Measurements from ENCODE around the gene GPD2. TPM values are rescaled to one million over a fixed set of nuclear protein-coding genes. Genes with fewer than 3 reads are reported as not detected.

GPD2 gene
- total RNA-seq, 1 donor from 2014 or later = 17.2 TPM

DNA sequence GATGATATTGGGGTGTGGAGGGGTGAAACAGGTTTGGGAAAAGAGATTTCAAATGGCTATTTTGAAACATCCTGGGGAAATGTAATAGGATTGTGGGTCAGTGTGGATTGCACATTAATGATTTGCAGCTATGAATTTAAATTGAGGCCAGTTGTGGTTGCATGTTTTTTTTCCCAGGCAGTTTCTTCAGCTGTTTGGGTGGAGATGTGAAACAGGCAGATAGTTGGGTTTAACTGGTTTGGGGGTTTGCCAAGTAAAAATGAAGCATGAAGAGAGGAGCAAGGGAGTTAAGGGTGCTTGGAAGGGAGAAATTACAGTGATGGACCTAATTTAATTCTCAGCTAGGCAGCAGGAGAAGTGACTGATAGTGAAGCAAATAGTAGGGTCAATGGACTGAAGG, 16.8 kb downstream of the GPD2 start:
- Histone ChIP-seq H3K9me3 (ENCODE audit: control insufficient read depth in 3 of 3, low read length in 3 of 3) (no peaks in the 10 kb centered on the region), H3K4me3 (ENCODE audit: low read length in 3 of 3) (no peak overlapping the region), H3K36me3 (ENCODE audit: control insufficient read depth in 3 of 3, insufficient read depth in 3 of 3, low read length in 3 of 3) (no peaks in the 10 kb centered on the region)

GRCh38 chr2:156455361-156455975, 19.3 kb downstream of the GPD2 start:
- peaks cover 7 to 15% (median 14%) of the 10 kb centered on the region in 3 donors for H3K4me1 ChIP-seq (ENCODE audit: control insufficient read depth in 3 of 3, insufficient read depth in 3 of 3, low read length in 3 of 3)

More for the DNA sequence above, 16.8 kb downstream of the GPD2 start:
- Histone ChIP-seq H3K27ac (ENCODE audit: low read depth, low read length) (no peak overlapping the region), H3K4me1 (ENCODE audit: control insufficient read depth in 3 of 3, insufficient read depth in 3 of 3, low read length in 3 of 3) (peaks cover 5 to 19% (median 7%) of the 10 kb centered on the region in 3 donors), H3K27me3 (ENCODE audit: control insufficient read depth in 3 of 3, insufficient read depth in 3 of 3, low read length in 3 of 3) (no peaks in the 10 kb centered on the region), H3K9ac (ENCODE audit: low read depth in 1 of 3, low read length in 3 of 3) (no peak overlapping the region)

DNA sequence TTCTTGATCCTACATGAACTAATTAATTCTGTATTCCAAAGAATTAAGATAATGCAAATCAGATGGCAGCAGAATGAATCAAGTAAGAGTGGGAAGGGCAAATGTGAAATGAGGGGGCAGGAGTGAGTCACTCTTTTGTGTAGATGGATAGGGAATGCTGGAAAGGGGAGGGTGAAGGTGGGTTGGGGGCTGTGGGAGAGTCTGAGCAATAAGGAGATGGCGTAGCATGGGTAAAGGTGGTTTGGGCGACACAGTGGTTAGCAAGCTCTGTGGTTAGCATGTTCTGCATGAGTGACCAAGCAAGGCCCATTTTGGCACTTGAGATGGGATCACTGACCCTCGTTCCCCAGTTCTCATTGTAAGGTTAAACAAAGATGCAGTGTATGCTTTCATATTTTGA, 20.4 kb downstream of the GPD2 start:
- H3K9me3 ChIP-seq (ENCODE audit: control insufficient read depth in 3 of 3, low read length in 3 of 3) = no peaks in the 10 kb centered on the region
- H3K4me1 ChIP-seq (ENCODE audit: control insufficient read depth in 3 of 3, insufficient read depth in 3 of 3, low read length in 3 of 3) = peaks cover 7 to 15% (median 14%) of the 10 kb centered on the region in 3 donors
- H3K27me3 ChIP-seq (ENCODE audit: control insufficient read depth in 3 of 3, insufficient read depth in 3 of 3, low read length in 3 of 3) = no peaks in the 10 kb centered on the region
- H3K4me3 ChIP-seq (ENCODE audit: low read length in 3 of 3) = no peak overlapping the region
- no peaks in the 10 kb centered on the region for H3K36me3 ChIP-seq (ENCODE audit: control insufficient read depth in 3 of 3, insufficient read depth in 3 of 3, low read length in 3 of 3)
- H3K9ac ChIP-seq (ENCODE audit: low read depth in 1 of 3, low read length in 3 of 3) = no peak overlapping the region
- H3K27ac ChIP-seq (ENCODE audit: low read depth, low read length) = no peak overlapping the region

More at GRCh38 chr2:156455361-156455975, 19.3 kb downstream of the GPD2 start:
- no peaks in the 10 kb centered on the region for H3K27me3 ChIP-seq (ENCODE audit: control insufficient read depth in 3 of 3, insufficient read depth in 3 of 3, low read length in 3 of 3)
- no peaks in the 10 kb centered on the region for H3K9me3 ChIP-seq (ENCODE audit: control insufficient read depth in 3 of 3, low read length in 3 of 3)
- no peak overlapping the region for H3K9ac ChIP-seq (ENCODE audit: low read depth in 1 of 3, low read length in 3 of 3)
- no peaks in the 10 kb centered on the region for H3K36me3 ChIP-seq (ENCODE audit: control insufficient read depth in 3 of 3, insufficient read depth in 3 of 3, low read length in 3 of 3)
- no peak overlapping the region for H3K27ac ChIP-seq (ENCODE audit: low read depth, low read length)
- no peak overlapping the region for H3K4me3 ChIP-seq (ENCODE audit: low read length in 3 of 3)

GRCh38 chr2:156457523-156458517, 21.6 kb downstream of the GPD2 start:
- no peak overlapping the region for H3K4me3 ChIP-seq (ENCODE audit: low read length in 3 of 3)
- no peaks in the 10 kb centered on the region for H3K27me3 ChIP-seq (ENCODE audit: control insufficient read depth in 3 of 3, insufficient read depth in 3 of 3, low read length in 3 of 3)
- peaks cover 7 to 15% (median 14%) of the 10 kb centered on the region in 3 donors for H3K4me1 ChIP-seq (ENCODE audit: control insufficient read depth in 3 of 3, insufficient read depth in 3 of 3, low read length in 3 of 3)
- H3K9me3 ChIP-seq (ENCODE audit: control insufficient read depth in 3 of 3, low read length in 3 of 3) = no peaks in the 10 kb centered on the region
- no peak overlapping the region for H3K9ac ChIP-seq (ENCODE audit: low read depth in 1 of 3, low read length in 3 of 3)
- no peaks in the 10 kb centered on the region for H3K36me3 ChIP-seq (ENCODE audit: control insufficient read depth in 3 of 3, insufficient read depth in 3 of 3, low read length in 3 of 3)
- no peak overlapping the region for H3K27ac ChIP-seq (ENCODE audit: low read depth, low read length)

DNA sequence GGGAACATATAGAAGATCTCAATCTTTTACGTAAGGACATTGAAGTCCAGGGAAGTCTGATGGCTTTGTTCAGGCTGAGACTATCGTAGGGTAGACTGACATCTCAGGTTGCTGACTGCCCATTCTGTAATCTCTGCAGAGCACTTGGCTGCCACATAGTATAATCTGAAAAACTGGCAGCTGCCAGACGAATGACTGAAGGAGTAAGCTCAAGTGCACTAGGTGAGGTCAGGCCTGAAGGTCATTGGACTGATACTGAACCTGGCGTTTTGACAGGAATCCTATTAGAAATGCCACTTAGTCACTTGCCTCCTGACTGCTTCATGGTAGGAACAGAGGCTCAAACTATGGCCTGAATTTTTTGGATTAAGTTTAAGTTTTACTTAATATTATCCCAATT, 23.5 kb downstream of the GPD2 start:
- H3K4me1 ChIP-seq (ENCODE audit: control insufficient read depth in 3 of 3, insufficient read depth in 3 of 3, low read length in 3 of 3) = peaks cover 7 to 15% (median 14%) of the 10 kb centered on the region in 3 donors
- no peaks in the 10 kb centered on the region for H3K36me3 ChIP-seq (ENCODE audit: control insufficient read depth in 3 of 3, insufficient read depth in 3 of 3, low read length in 3 of 3)
- no peak overlapping the region for H3K9ac ChIP-seq (ENCODE audit: low read depth in 1 of 3, low read length in 3 of 3)
- H3K9me3 ChIP-seq (ENCODE audit: control insufficient read depth in 3 of 3, low read length in 3 of 3) = no peaks in the 10 kb centered on the region
- H3K27me3 ChIP-seq (ENCODE audit: control insufficient read depth in 3 of 3, insufficient read depth in 3 of 3, low read length in 3 of 3) = no peaks in the 10 kb centered on the region
- no peak overlapping the region for H3K27ac ChIP-seq (ENCODE audit: low read depth, low read length)
- H3K4me3 ChIP-seq (ENCODE audit: low read length in 3 of 3) = no peak overlapping the region

- Histone ChIP-seq H3K4me1 (ENCODE audit: control insufficient read depth in 3 of 3, insufficient read depth in 3 of 3, low read length in 3 of 3) (peaks cover 13 to 28% (median 14%) of the 10 kb centered on the region in 3 donors), H3K9ac (ENCODE audit: low read depth in 1 of 3, low read length in 3 of 3) (no peak overlapping the region)
Measured at GRCh38 chr2:156464106-156464505, 27.9 kb downstream of the GPD2 start.

DNA sequence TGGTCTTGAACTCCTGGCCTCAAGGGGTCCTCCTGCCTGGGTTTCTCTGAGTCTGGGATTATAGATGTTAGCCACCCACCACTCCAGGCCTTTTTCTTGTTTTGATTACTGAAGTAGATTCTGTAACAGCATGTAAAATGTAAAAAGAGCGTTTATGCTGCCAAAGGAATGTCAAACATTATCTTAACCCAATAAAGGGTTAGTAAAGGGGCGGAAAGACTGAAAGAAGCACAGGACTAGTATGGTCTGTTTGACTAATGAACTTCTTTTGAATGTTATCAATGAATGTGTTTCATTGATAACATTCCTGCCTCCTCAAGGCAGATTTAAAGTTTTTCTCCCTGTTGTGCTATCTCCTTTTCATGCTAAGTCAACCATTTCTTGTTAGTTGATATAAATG, 29.4 kb downstream of the GPD2 start:
- H3K27me3 ChIP-seq (ENCODE audit: control insufficient read depth in 3 of 3, insufficient read depth in 3 of 3, low read length in 3 of 3) = no peaks in the 10 kb centered on the region

More at GRCh38 chr2:156464106-156464505, 27.9 kb downstream of the GPD2 start:
- H3K4me3 ChIP-seq (ENCODE audit: low read length in 3 of 3) = no peak overlapping the region
- H3K27me3 ChIP-seq (ENCODE audit: control insufficient read depth in 3 of 3, insufficient read depth in 3 of 3, low read length in 3 of 3) = no peaks in the 10 kb centered on the region
- no peaks in the 10 kb centered on the region for H3K9me3 ChIP-seq (ENCODE audit: control insufficient read depth in 3 of 3, low read length in 3 of 3)
- H3K27ac ChIP-seq (ENCODE audit: low read depth, low read length) = no peak overlapping the region
- no peaks in the 10 kb centered on the region for H3K36me3 ChIP-seq (ENCODE audit: control insufficient read depth in 3 of 3, insufficient read depth in 3 of 3, low read length in 3 of 3)

DNA sequence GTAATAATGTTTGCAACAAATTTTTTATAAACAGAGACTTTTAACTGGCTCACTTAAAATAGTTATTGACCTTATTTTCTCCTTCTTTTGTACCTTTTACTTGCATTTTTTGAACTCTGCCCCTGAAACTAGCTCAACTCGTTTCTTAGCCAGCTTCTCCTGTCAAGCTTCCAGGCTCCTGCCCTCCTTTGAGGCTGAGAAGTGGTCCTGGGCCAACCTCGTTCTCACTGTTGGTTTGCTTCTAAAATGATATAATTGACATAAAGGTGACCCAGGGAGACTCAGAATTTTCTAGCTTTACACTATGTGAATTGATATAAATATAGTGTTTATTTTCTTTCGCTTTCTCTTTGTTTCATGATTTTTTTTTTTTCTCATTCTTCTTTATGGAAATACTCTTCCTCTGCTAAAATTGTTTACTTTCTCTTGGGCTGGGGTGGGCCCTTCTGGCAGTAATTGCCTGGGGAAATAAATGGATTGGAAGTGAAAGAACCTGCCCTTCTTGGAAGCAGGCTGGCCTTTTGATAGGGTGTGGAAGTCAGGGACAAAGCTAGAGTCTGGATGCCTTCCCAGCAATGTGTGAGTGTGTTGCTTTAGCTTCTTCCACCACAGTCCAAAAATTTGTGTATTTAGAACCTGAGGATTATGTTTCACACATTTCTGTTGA, 30.7 kb downstream of the GPD2 start:
- Histone ChIP-seq H3K9ac (ENCODE audit: low read depth in 1 of 3, low read length in 3 of 3) (peak overlapping the region in 1 of 3 donors; percentile 35), H3K9me3 (ENCODE audit: control insufficient read depth in 3 of 3, low read length in 3 of 3) (no peaks in the 10 kb centered on the region), H3K27ac (ENCODE audit: low read depth, low read length) (peak overlapping the region; percentile 45), H3K4me1 (ENCODE audit: control insufficient read depth in 3 of 3, insufficient read depth in 3 of 3, low read length in 3 of 3) (peaks cover 14 to 23% (median 15%) of the 10 kb centered on the region in 3 donors), H3K4me3 (ENCODE audit: low read length in 3 of 3) (peak overlapping the region in 1 of 3 donors; percentile 45), H3K27me3 (ENCODE audit: control insufficient read depth in 3 of 3, insufficient read depth in 3 of 3, low read length in 3 of 3) (no peaks in the 10 kb centered on the region), H3K36me3 (ENCODE audit: control insufficient read depth in 3 of 3, insufficient read depth in 3 of 3, low read length in 3 of 3) (no peaks in the 10 kb centered on the region)

More for the DNA sequence above, 29.4 kb downstream of the GPD2 start:
- H3K4me1 ChIP-seq (ENCODE audit: control insufficient read depth in 3 of 3, insufficient read depth in 3 of 3, low read length in 3 of 3) = peaks cover 13 to 23% (median 14%) of the 10 kb centered on the region in 3 donors
- no peak overlapping the region for H3K27ac ChIP-seq (ENCODE audit: low read depth, low read length)
- no peak overlapping the region for H3K9ac ChIP-seq (ENCODE audit: low read depth in 1 of 3, low read length in 3 of 3)
- H3K9me3 ChIP-seq (ENCODE audit: control insufficient read depth in 3 of 3, low read length in 3 of 3) = no peaks in the 10 kb centered on the region
- H3K4me3 ChIP-seq (ENCODE audit: low read length in 3 of 3) = no peak overlapping the region
- H3K36me3 ChIP-seq (ENCODE audit: control insufficient read depth in 3 of 3, insufficient read depth in 3 of 3, low read length in 3 of 3) = no peaks in the 10 kb centered on the region

- Histone ChIP-seq H3K9ac (ENCODE audit: low read depth in 1 of 3, low read length in 3 of 3) (no peak overlapping the region), H3K27ac (ENCODE audit: low read depth, low read length) (no peak overlapping the region), H3K9me3 (ENCODE audit: control insufficient read depth in 3 of 3, low read length in 3 of 3) (no peaks in the 10 kb centered on the region), H3K36me3 (ENCODE audit: control insufficient read depth in 3 of 3, insufficient read depth in 3 of 3, low read length in 3 of 3) (no peaks in the 10 kb centered on the region), H3K4me3 (ENCODE audit: low read length in 3 of 3) (no peak overlapping the region), H3K4me1 (ENCODE audit: control insufficient read depth in 3 of 3, insufficient read depth in 3 of 3, low read length in 3 of 3) (peaks cover 14 to 18% (median 15%) of the 10 kb centered on the region in 3 donors), H3K27me3 (ENCODE audit: control insufficient read depth in 3 of 3, insufficient read depth in 3 of 3, low read length in 3 of 3) (no peaks in the 10 kb centered on the region)
Measured at GRCh38 chr2:156470975-156471583, 34.9 kb downstream of the GPD2 start.

Measured in skeletal muscle tissue (tissue), 4 donors.